GM18502 (cell line): ENCODE data around the gene RDH13.
"Not testable (repeated sequence)": the region's sequence is repeated elsewhere in the genome, so short reads cannot be mapped to it uniquely, and the experiment has no call there.

Source experiments
- ATAC-seq: cut with Tn5 transposase; IDR thresholded peaks from one replicate; pipeline ENCODE4 v1.9.1; 2021; ENCODE audit warnings: mild to moderate bottlenecking; ENCODE audit not compliant: unreplicated experiment, poor library complexity

Gene RDH13

GRCh38 chr19:55020351-55020750 lies 42.6 kb downstream of the RDH13 start:
- not testable (repeated sequence) for ATAC-seq

- no peak for ATAC-seq
These were observed 44.3 kb downstream of the RDH13 start for GRCh38 chr19:55018633-55019032.

GRCh38 chr19:55018216-55018615 lies 44.7 kb downstream of the RDH13 start:
- no peak for ATAC-seq

GRCh38 chr19:55016017-55016416 lies 46.9 kb downstream of the RDH13 start:
- ATAC-seq: no peak

- ATAC-seq: no peak
These were observed 47.8 kb downstream of the RDH13 start for GRCh38 chr19:55015126-55015525.

- no peak for ATAC-seq
These were observed 48.2 kb downstream of the RDH13 start for GRCh38 chr19:55014714-55015113.

- no peak for ATAC-seq
These were observed 49.4 kb downstream of the RDH13 start for GRCh38 chr19:55013596-55013995.

GRCh38 chr19:55012306-55012705 lies 50.6 kb downstream of the RDH13 start:
- ATAC-seq: no peak

- ATAC-seq: not testable (repeated sequence)
These were observed 52.4 kb downstream of the RDH13 start for GRCh38 chr19:55010561-55010960.

- not testable (repeated sequence) for ATAC-seq
These were observed 54.2 kb downstream of the RDH13 start for GRCh38 chr19:55008781-55009180.

GRCh38 chr19:55008189-55008588 lies 54.8 kb downstream of the RDH13 start:
- not testable (repeated sequence) for ATAC-seq

GRCh38 chr19:55007537-55007936 lies 55.4 kb downstream of the RDH13 start:
- ATAC-seq: not testable (repeated sequence)

GRCh38 chr19:55006795-55007194 lies 56.2 kb downstream of the RDH13 start:
- not testable (repeated sequence) for ATAC-seq

GRCh38 chr19:55005684-55006488 lies 57.1 kb downstream of the RDH13 start:
- ATAC-seq: peak; percentile 84

GRCh38 chr19:55000761-55001160 lies 62.2 kb downstream of the RDH13 start:
- ATAC-seq: no peak

- not testable (repeated sequence) for ATAC-seq
These were observed 64.2 kb downstream of the RDH13 start for GRCh38 chr19:54998751-54999239.

- ATAC-seq: no peak
These were observed 67.4 kb downstream of the RDH13 start for GRCh38 chr19:54995561-54995960.
